ENCODE measurements around the gene EPO.

Gene EPO

GRCh38 chr7:100728196-100728595 is 7.9 kb downstream of the EPO start:
- H3K36me3 ChIP-seq (ENCODE audit: control insufficient read depth, insufficient read depth, low read length) = no peaks in the 10 kb centered on the region
- no peaks in the 10 kb centered on the region for H3K27me3 ChIP-seq (ENCODE audit: control insufficient read depth, insufficient read depth, low read length)
- no peak overlapping the region for H3K9ac ChIP-seq (ENCODE audit: low read depth, low read length)
- no peak overlapping the region for H3K4me3 ChIP-seq (ENCODE audit: low read depth, low read length)
- H3K4me1 ChIP-seq (ENCODE audit: control insufficient read depth, insufficient read depth, low read length) = no peaks in the 10 kb centered on the region
- H3K27ac ChIP-seq (ENCODE audit: low read depth, low read length) = no peak overlapping the region
- no peaks in the 10 kb centered on the region for H3K9me3 ChIP-seq (ENCODE audit: control insufficient read depth, insufficient read depth, low read length)

GRCh38 chr7:100730136-100730800 is 10.0 kb downstream of the EPO start:
- Histone ChIP-seq H3K9ac (ENCODE audit: low read depth, low read length) (no peak overlapping the region), H3K27ac (ENCODE audit: low read depth, low read length) (no peak overlapping the region), H3K4me1 (ENCODE audit: control insufficient read depth, insufficient read depth, low read length) (no peaks in the 10 kb centered on the region), H3K27me3 (ENCODE audit: control insufficient read depth, insufficient read depth, low read length) (no peaks in the 10 kb centered on the region), H3K36me3 (ENCODE audit: control insufficient read depth, insufficient read depth, low read length) (no peaks in the 10 kb centered on the region), H3K9me3 (ENCODE audit: control insufficient read depth, insufficient read depth, low read length) (no peaks in the 10 kb centered on the region), H3K4me3 (ENCODE audit: low read depth, low read length) (no peak overlapping the region)

- Histone ChIP-seq H3K4me1 (ENCODE audit: control insufficient read depth, insufficient read depth, low read length) (no peaks in the 10 kb centered on the region), H3K27ac (ENCODE audit: low read depth, low read length) (no peak overlapping the region), H3K9ac (ENCODE audit: low read depth, low read length) (no peak overlapping the region), H3K27me3 (ENCODE audit: control insufficient read depth, insufficient read depth, low read length) (no peaks in the 10 kb centered on the region), H3K4me3 (ENCODE audit: low read depth, low read length) (no peak overlapping the region), H3K36me3 (ENCODE audit: control insufficient read depth, insufficient read depth, low read length) (no peaks in the 10 kb centered on the region), H3K9me3 (ENCODE audit: control insufficient read depth, insufficient read depth, low read length) (no peaks in the 10 kb centered on the region)
Measured at GRCh38 chr7:100731937-100732636, 11.8 kb downstream of the EPO start.

GRCh38 chr7:100735730-100736129 is 15.5 kb downstream of the EPO start:
- H3K36me3 ChIP-seq (ENCODE audit: control insufficient read depth, insufficient read depth, low read length) = no peaks in the 10 kb centered on the region
- H3K4me1 ChIP-seq (ENCODE audit: control insufficient read depth, insufficient read depth, low read length) = no peaks in the 10 kb centered on the region
- H3K4me3 ChIP-seq (ENCODE audit: low read depth, low read length) = no peak overlapping the region
- no peak overlapping the region for H3K27ac ChIP-seq (ENCODE audit: low read depth, low read length)
- no peaks in the 10 kb centered on the region for H3K9me3 ChIP-seq (ENCODE audit: control insufficient read depth, insufficient read depth, low read length)
- H3K9ac ChIP-seq (ENCODE audit: low read depth, low read length) = no peak overlapping the region
- H3K27me3 ChIP-seq (ENCODE audit: control insufficient read depth, insufficient read depth, low read length) = no peaks in the 10 kb centered on the region

GRCh38 chr7:100736671-100737070 is 16.4 kb downstream of the EPO start:
- Histone ChIP-seq H3K36me3 (ENCODE audit: control insufficient read depth, insufficient read depth, low read length) (no peaks in the 10 kb centered on the region), H3K4me1 (ENCODE audit: control insufficient read depth, insufficient read depth, low read length) (no peaks in the 10 kb centered on the region), H3K9ac (ENCODE audit: low read depth, low read length) (no peak overlapping the region), H3K9me3 (ENCODE audit: control insufficient read depth, insufficient read depth, low read length) (no peaks in the 10 kb centered on the region), H3K4me3 (ENCODE audit: low read depth, low read length) (no peak overlapping the region), H3K27me3 (ENCODE audit: control insufficient read depth, insufficient read depth, low read length) (no peaks in the 10 kb centered on the region), H3K27ac (ENCODE audit: low read depth, low read length) (no peak overlapping the region)

GRCh38 chr7:100739934-100740333 is 19.7 kb downstream of the EPO start:
- Histone ChIP-seq H3K36me3 (ENCODE audit: control insufficient read depth, insufficient read depth, low read length) (no peaks in the 10 kb centered on the region), H3K4me1 (ENCODE audit: control insufficient read depth, insufficient read depth, low read length) (no peaks in the 10 kb centered on the region), H3K27me3 (ENCODE audit: control insufficient read depth, insufficient read depth, low read length) (no peaks in the 10 kb centered on the region), H3K9me3 (ENCODE audit: control insufficient read depth, insufficient read depth, low read length) (no peaks in the 10 kb centered on the region), H3K4me3 (ENCODE audit: low read depth, low read length) (no peak overlapping the region), H3K9ac (ENCODE audit: low read depth, low read length) (no peak overlapping the region), H3K27ac (ENCODE audit: low read depth, low read length) (no peak overlapping the region)

- no peak overlapping the region for H3K4me3 ChIP-seq (ENCODE audit: low read depth, low read length)
- H3K27ac ChIP-seq (ENCODE audit: low read depth, low read length) = no peak overlapping the region
- no peaks in the 10 kb centered on the region for H3K9me3 ChIP-seq (ENCODE audit: control insufficient read depth, insufficient read depth, low read length)
- no peaks in the 10 kb centered on the region for H3K4me1 ChIP-seq (ENCODE audit: control insufficient read depth, insufficient read depth, low read length)
- no peaks in the 10 kb centered on the region for H3K27me3 ChIP-seq (ENCODE audit: control insufficient read depth, insufficient read depth, low read length)
- no peak overlapping the region for H3K9ac ChIP-seq (ENCODE audit: low read depth, low read length)
- H3K36me3 ChIP-seq (ENCODE audit: control insufficient read depth, insufficient read depth, low read length) = no peaks in the 10 kb centered on the region
Measured at GRCh38 chr7:100744605-100745004, 24.3 kb downstream of the EPO start.

- Histone ChIP-seq H3K4me3 (ENCODE audit: low read depth, low read length) (peak overlapping the region; percentile 61), H3K9ac (ENCODE audit: low read depth, low read length) (peak overlapping the region; percentile 59; the same call in 1 of the 2 replicates), H3K36me3 (ENCODE audit: control insufficient read depth, insufficient read depth, low read length) (no peaks in the 10 kb centered on the region), H3K27ac (ENCODE audit: low read depth, low read length) (no peak overlapping the region), H3K9me3 (ENCODE audit: control insufficient read depth, insufficient read depth, low read length) (no peaks in the 10 kb centered on the region), H3K4me1 (ENCODE audit: control insufficient read depth, insufficient read depth, low read length) (no peaks in the 10 kb centered on the region), H3K27me3 (ENCODE audit: control insufficient read depth, insufficient read depth, low read length) (no peaks in the 10 kb centered on the region)
Measured at GRCh38 chr7:100745184-100745583, 24.9 kb downstream of the EPO start.

- H3K9me3 ChIP-seq (ENCODE audit: control insufficient read depth, insufficient read depth, low read length) = no peaks in the 10 kb centered on the region
- no peaks in the 10 kb centered on the region for H3K4me1 ChIP-seq (ENCODE audit: control insufficient read depth, insufficient read depth, low read length)
- no peaks in the 10 kb centered on the region; the same call in 1 of the 2 replicates for H3K27me3 ChIP-seq (ENCODE audit: control insufficient read depth, insufficient read depth, low read length)
- no peak overlapping the region for H3K27ac ChIP-seq (ENCODE audit: low read depth, low read length)
- H3K4me3 ChIP-seq (ENCODE audit: low read depth, low read length) = no peak overlapping the region
- no peak overlapping the region for H3K9ac ChIP-seq (ENCODE audit: low read depth, low read length)
- H3K36me3 ChIP-seq (ENCODE audit: control insufficient read depth, insufficient read depth, low read length) = no peaks in the 10 kb centered on the region
Measured at GRCh38 chr7:100752994-100753393, 32.7 kb downstream of the EPO start.

- Histone ChIP-seq H3K9me3 (ENCODE audit: control insufficient read depth, insufficient read depth, low read length) (no peaks in the 10 kb centered on the region), H3K4me3 (ENCODE audit: low read depth, low read length) (no peak overlapping the region), H3K27me3 (ENCODE audit: control insufficient read depth, insufficient read depth, low read length) (no peaks in the 10 kb centered on the region; the same call in 1 of the 2 replicates), H3K9ac (ENCODE audit: low read depth, low read length) (no peak overlapping the region), H3K36me3 (ENCODE audit: control insufficient read depth, insufficient read depth, low read length) (no peaks in the 10 kb centered on the region), H3K4me1 (ENCODE audit: control insufficient read depth, insufficient read depth, low read length) (no peaks in the 10 kb centered on the region), H3K27ac (ENCODE audit: low read depth, low read length) (no peak overlapping the region)
Measured at GRCh38 chr7:100753750-100754149, 33.5 kb downstream of the EPO start.

GRCh38 chr7:100759357-100760171 is 39.3 kb downstream of the EPO start:
- Histone ChIP-seq H3K27me3 (ENCODE audit: control insufficient read depth, insufficient read depth, low read length) (no peaks in the 10 kb centered on the region), H3K36me3 (ENCODE audit: control insufficient read depth, insufficient read depth, low read length) (no peaks in the 10 kb centered on the region), H3K4me1 (ENCODE audit: control insufficient read depth, insufficient read depth, low read length) (peaks cover 5% of the 10 kb centered on the region; the same call in 1 of the 2 replicates), H3K27ac (ENCODE audit: low read depth, low read length) (no peak overlapping the region), H3K9ac (ENCODE audit: low read depth, low read length) (no peak overlapping the region), H3K9me3 (ENCODE audit: control insufficient read depth, insufficient read depth, low read length) (no peaks in the 10 kb centered on the region), H3K4me3 (ENCODE audit: low read depth, low read length) (no peak overlapping the region)

All from HUES48 (cell line).